HG02759 (cell line): Measurements from ENCODE around the gene AGR3.

ENCODE experiments used
- ATAC-seq: cut with Tn5 transposase; IDR thresholded peaks from one replicate; pipeline ENCODE4 v1.9.1; 2021; ENCODE audit warnings: mild to moderate bottlenecking, moderate library complexity; ENCODE audit not compliant: unreplicated experiment

Gene AGR3

GRCh38 chr7:16838891-16839290, 42.9 kb downstream of the AGR3 start:
- ATAC-seq: no peak

GRCh38 chr7:16838386-16838785, 43.4 kb downstream of the AGR3 start:
- ATAC-seq: no peak

- ATAC-seq: no peak
These were observed 45.3 kb downstream of the AGR3 start for GRCh38 chr7:16836481-16836880.

GRCh38 chr7:16833373-16833772, 48.4 kb downstream of the AGR3 start:
- no peak for ATAC-seq

- ATAC-seq: no peak
These were observed 55.7 kb downstream of the AGR3 start for GRCh38 chr7:16826060-16826459.

- no peak for ATAC-seq
These were observed 59.8 kb downstream of the AGR3 start for GRCh38 chr7:16822029-16822428.

- no peak for ATAC-seq
These were observed 63.1 kb downstream of the AGR3 start for GRCh38 chr7:16818732-16819131.

GRCh38 chr7:16817536-16817935, 64.2 kb downstream of the AGR3 start:
- no peak for ATAC-seq

- ATAC-seq: no peak
These were observed 65.0 kb downstream of the AGR3 start for GRCh38 chr7:16816824-16817223.

- no peak for ATAC-seq
These were observed 66.8 kb downstream of the AGR3 start for GRCh38 chr7:16815001-16815400.

GRCh38 chr7:16813232-16813616, 68.6 kb downstream of the AGR3 start:
- ATAC-seq: no peak

GRCh38 chr7:16812542-16813231, 69.1 kb downstream of the AGR3 start:
- no peak for ATAC-seq

- no peak for ATAC-seq
These were observed 70.2 kb downstream of the AGR3 start for GRCh38 chr7:16811551-16811950.

- no peak for ATAC-seq
These were observed 71.2 kb downstream of the AGR3 start for GRCh38 chr7:16810573-16810972.

- no peak for ATAC-seq
These were observed 71.7 kb downstream of the AGR3 start for GRCh38 chr7:16810112-16810511.
